GM19372 (cell line): ENCODE data around the gene COX20.
"Not testable (repeated sequence)": the region's sequence is repeated elsewhere in the genome, so short reads cannot be mapped to it uniquely, and the experiment has no call there.

Experiments
- ATAC-seq: cut with Tn5 transposase; IDR thresholded peaks from one replicate; pipeline ENCODE4 v1.9.1; 2021; ENCODE audit warnings: mild to moderate bottlenecking, low read depth, moderate library complexity; ENCODE audit not compliant: unreplicated experiment

The COX20 gene

GRCh38 chr1:244821134-244821533 lies 14.3 kb upstream of the COX20 start:
- ATAC-seq, result no peak

GRCh38 chr1:244822878-244823277 lies 12.6 kb upstream of the COX20 start:
- ATAC-seq, result no peak

DNA sequence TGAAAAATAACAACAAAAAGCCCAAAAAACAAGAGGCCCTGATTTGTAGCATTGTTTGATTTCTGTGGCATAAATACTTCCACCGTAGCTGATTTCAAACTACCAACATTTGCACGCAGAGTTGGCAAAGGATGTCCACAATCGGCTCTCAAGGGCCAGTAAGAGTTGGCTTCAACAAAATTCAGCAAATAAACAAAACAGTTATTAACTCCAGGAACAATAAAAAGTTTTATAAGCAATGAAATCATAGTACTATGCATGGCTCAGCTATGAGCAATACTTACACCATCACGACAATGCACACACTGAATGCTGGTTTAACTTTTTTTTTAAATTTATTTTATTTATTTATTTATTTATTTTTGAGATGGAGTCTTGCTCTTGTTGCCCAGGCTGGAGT lies 8.7 kb upstream of the COX20 start:
- no peak for ATAC-seq

- no peak for ATAC-seq
Observed at GRCh38 chr1:244830639-244831038, 4.8 kb upstream of the COX20 start.

- ATAC-seq, result not testable (repeated sequence)
Observed at GRCh38 chr1:244833260-244833659, 2.2 kb upstream of the COX20 start.

DNA sequence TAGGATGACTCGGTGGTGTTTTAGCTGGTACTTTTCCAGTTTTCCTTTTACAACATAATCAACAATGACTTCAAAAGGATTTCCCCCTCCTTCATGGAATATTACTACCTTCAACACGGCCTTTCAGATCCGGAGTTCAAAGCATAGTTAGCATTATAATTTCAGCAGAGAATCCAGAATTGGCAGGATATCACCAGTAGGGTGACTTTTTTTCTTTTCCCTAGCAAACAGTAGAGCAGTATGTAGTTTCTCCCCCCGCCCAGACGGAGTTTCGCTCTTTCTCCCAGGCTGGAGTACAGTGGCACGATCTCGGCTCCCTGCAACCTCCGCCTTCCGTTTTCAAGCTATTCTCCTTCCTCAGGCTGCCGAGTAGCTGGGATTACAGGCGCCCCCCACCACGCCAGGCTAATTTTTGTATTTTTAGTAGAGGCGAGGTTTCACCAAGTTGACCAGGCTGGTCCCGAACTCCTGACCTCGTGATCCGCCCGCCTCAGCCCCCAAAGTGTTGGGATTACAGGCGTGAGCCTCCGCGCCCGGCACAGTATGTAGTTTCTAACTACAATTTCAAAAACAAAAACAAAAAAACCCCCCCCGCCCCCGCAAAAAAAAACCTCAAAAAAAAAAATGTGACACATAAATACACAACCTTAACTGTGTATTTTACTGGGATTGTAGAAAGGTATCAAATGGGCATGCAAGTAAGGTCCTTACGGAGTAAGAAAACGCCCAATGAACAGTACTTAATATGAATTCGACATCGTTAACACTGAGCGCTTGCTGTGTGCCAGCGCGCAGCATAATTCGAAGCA lies 1.5 kb upstream of the COX20 start:
- peak; percentile 3 for ATAC-seq

- peak; percentile 60 for ATAC-seq
Observed at GRCh38 chr1:244834543-244835275, 749 bp upstream of the COX20 start.

DNA sequence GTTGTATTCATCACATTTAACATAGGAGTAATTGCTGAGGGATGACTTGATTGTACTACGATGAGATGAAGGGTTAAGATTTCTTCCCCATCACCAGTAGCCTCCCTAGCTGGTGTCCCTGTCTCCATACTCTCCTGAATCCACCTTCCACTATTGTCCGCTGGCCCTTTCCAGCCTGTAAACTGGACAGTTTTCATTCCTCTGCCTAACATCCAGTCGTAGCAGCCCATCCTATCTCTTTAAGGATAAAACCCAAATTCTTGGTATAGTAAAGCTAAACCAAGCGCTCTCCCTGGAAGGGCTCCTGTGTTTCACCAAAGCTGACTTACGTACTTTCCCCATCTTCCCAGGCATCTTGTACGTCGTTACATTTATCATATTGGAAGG lies 670 bp downstream of the COX20 start:
- no peak for ATAC-seq

DNA sequence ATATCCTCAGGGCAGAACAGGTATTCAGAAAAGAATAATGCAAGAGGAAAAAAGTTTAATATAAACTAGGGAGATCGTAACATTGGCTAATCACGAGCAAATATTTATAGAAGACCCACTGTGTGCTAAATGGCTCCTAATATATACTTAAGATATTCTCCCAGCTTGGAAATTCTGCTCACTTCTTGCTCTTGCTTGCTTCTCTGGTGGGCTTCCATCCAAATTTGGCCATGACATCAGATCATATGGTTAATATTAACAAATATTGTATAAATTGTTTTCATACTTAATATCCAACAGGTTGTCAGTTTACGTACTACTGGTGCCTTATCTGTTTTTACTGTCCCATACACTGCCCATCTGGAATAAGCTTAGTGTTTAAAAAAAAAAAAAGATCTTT lies 1.1 kb downstream of the COX20 start:
- no peak for ATAC-seq

DNA sequence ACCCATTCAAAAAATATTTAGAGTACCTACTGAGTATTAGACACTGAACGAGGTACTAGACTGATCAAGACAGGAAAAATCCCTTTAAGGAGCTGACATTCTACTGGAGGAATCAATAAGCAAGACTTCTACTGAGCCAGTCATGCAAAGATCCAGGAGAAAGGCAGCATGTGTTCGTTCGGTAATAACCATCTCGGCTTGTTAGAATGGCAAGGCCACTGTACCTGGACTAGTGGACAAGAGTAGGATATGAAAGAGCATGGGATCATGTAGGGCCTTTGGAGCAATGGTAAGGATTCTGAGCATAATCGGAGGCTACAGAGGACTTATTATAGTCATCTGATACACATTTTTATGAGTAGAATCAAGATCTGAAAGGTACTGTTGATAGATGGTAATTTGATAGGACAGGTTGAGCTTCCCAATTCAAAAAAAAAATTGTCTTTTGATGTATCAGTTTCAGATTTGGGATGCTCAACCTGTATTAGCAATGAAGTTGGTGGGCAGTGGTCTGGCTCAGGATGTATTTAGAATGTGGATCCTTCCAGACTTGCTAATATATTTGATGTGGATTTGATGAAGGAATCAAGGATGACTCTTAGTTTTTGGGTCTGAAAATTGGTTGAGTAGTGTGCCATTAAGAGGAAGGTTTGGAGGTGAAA lies 2.3 kb downstream of the COX20 start:
- no peak for ATAC-seq

GRCh38 chr1:244839656-244840055 lies 4.2 kb downstream of the COX20 start:
- ATAC-seq, result no peak

GRCh38 chr1:244840219-244840794 lies 4.8 kb downstream of the COX20 start:
- no peak for ATAC-seq

- no peak for ATAC-seq
Observed at GRCh38 chr1:244841273-244841927, 5.9 kb downstream of the COX20 start.

DNA sequence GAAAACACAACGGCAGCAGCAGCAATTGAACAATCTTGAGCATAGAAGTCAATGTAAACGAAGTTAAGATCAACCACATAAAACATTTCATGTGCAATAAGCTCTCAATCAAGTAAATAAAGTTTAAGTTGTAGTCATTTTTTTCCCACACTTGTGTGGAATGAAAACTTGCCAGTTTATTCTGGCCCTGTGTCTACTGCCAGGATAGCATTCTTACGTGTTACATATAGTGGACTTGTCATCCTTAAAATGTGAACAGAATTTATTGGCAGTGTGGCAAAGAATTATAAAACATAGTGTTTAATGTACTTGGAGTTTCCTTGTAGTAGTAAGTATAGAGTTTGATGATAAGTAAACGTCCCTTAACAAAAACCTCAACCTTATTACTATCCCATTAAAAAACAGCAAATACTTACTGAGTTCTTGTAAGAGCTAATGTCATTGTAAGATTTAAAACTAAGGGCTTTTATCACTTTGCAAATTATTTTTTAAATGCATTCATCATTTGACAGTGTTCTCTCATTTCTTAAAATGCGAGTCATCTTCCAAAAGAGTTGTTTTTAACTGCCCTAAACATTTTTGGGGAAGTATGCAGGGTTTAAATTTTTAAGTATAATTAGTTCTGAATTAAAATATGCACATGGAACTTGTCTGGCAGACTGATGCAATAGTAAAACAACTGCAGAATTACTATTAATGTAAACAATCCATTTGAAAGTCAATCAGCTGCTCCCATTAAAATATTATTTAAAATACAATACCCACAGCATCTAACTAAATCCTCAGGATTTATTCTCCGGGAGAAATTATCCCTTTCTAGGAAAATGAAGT lies 7.9 kb downstream of the COX20 start:
- ATAC-seq, result no peak

- no peak for ATAC-seq
Observed at GRCh38 chr1:244844155-244845121, 9.0 kb downstream of the COX20 start.

DNA sequence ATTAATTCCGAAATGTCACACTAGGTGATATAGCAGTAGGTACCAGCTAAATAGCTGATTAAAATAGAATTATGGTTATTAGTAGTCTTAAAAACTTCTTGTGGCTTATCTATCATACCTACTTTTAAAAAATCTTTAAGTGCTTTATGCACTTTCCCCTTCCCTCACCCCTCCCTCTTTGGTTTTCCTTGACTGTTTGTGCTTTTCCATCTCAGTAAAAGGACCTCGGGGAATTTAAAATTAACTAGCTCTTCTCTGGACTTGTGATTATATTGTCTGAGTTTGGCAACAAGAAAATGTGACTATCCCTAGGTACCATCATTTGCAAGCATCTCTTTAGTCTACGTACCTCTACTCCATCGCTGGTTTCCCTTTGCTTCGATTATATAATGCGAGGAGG lies 11.2 kb downstream of the COX20 start:
- ATAC-seq, result no peak

DNA sequence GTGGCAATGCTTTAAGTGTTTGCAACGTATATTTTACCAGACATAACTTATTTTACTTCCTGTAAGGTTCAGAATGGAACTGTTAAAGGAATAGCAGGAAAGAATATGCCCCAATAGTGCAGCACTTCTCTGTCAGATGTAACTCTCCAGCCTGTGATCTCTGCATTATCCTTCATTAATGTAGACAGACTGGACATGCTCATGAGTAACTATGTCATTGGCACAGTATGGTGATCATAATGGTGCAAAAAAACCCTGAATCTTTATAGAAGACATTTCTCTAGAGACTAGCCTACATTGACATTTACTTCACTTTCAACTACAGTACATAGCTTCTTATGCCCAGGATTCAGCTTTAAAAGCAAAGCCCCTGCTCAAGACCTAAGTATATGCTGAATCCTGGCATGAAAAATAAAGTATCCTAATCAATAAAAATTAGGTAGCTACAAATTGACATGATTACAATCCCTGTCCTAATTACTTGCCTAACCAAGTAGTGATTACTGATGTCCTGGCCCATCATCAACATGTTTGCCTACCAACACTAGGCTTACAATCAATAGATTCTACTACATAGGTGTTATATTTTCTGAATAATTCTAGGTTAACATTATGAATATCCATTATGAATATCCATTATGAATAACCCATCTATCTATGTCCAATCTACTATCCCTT lies 13.9 kb downstream of the COX20 start:
- ATAC-seq, result no peak
